ENCODE results near the gene ACTL8. TPM values are rescaled to one million over a fixed set of nuclear protein-coding genes. Genes with fewer than 3 reads are reported as not detected.

Gene ACTL8
- total RNA-seq, 1 experiment from 2014 or later = not detected

DNA sequence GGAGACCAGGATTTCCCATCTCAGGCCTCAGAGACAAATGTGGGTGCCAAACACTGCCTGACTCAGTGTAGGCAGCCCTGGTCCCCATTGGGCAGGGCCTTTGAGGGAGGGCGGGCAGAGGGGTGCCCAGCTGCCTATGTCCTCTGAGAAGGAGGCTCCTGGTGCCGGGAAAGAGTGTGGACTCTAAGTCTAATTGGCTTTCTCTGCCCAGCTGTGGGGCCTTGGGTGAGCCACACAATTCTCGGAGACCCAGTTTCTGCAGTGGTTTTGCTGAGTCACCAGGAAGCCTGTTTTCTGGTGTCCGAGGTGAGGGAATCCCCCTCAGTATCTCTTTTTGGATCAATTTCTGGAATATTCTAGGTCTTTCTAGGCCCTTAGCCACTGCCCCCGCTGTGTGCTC is 35.3 kb upstream of the ACTL8 start:
- intact Hi-C loops (cut with micrococcal nuclease; ENCODE audit: unreplicated experiment) = no loop called here
- Histone ChIP-seq H3K27me3 (ENCODE audit: control insufficient read depth, insufficient read depth, low read length) (no peaks in the 10 kb centered on the region), H3K4me3 (ENCODE audit: low read depth in 2 of 2, low read length in 2 of 2) (no peak overlapping the region), H3K9me3 (ENCODE audit: control insufficient read depth, insufficient read depth, low read depth, low read length) (no peaks in the 10 kb centered on the region), H3K27ac (ENCODE audit: low read length) (no peak overlapping the region), H3K4me1 (ENCODE audit: control insufficient read depth, insufficient read depth, low read length) (no peaks in the 10 kb centered on the region), H3K36me3 (ENCODE audit: control insufficient read depth, insufficient read depth, low read length) (no peaks in the 10 kb centered on the region)
- ChIA-PET CTCF (no interaction called here), POLR2A (no interaction called here)
- DNase-seq (ENCODE audit: low read depth, low spot score) = no peak
- TF ChIP-seq TCF7L2 (IDR thresholded peaks at IDR 0.05; ENCODE audit: low read depth, low read length) = no peak
- TF ChIP-seq CTCF (IDR thresholded peaks at IDR 0.05) = no peak
- no peak for TF ChIP-seq REST (IDR thresholded peaks at IDR 0.05; ENCODE audit: insufficient read depth in 1 of 2, low read depth in 2 of 2, low read length in 1 of 2)
- TF ChIP-seq SIN3A (IDR thresholded peaks at IDR 0.05; ENCODE audit: borderline replicate concordance, insufficient read depth, low read depth, low read length) = no peak
- TF ChIP-seq POLR2AphosphoS5 (IDR thresholded peaks at IDR 0.05; ENCODE audit: low read depth, low read length) = no peak
- no peak for ATAC-seq
- BruUV-seq (replicated peaks) = no TSS peak
- in situ Hi-C loops (cut with HindIII; ENCODE audit: low pct_unique_long_range_greater_than_20kb, low sequenced_read_pairs) = no loop called here

GRCh38 chr1:17721444-17721843 is 33.7 kb upstream of the ACTL8 start:
- no peak overlapping the region for H3K4me3 ChIP-seq (ENCODE audit: low read depth in 2 of 2, low read length in 2 of 2)
- no peaks in the 10 kb centered on the region for H3K9me3 ChIP-seq (ENCODE audit: control insufficient read depth, insufficient read depth, low read depth, low read length)
- H3K27me3 ChIP-seq (ENCODE audit: control insufficient read depth, insufficient read depth, low read length) = no peaks in the 10 kb centered on the region
- no peak overlapping the region for H3K27ac ChIP-seq (ENCODE audit: low read length)
- no peaks in the 10 kb centered on the region for H3K36me3 ChIP-seq (ENCODE audit: control insufficient read depth, insufficient read depth, low read length)
- H3K4me1 ChIP-seq (ENCODE audit: control insufficient read depth, insufficient read depth, low read length) = no peaks in the 10 kb centered on the region
- intact Hi-C loops (cut with micrococcal nuclease; ENCODE audit: unreplicated experiment) (no loop called here), in situ Hi-C loops (cut with HindIII; ENCODE audit: low pct_unique_long_range_greater_than_20kb, low sequenced_read_pairs) (no loop called here)
- ATAC-seq = no peak
- CTCF ChIA-PET = interaction anchor here (1.1 kb wide), 1 partner anchor 379 kb away, joined by 4 read pairs; no protein-coding TSS in a partner anchor
- BruUV-seq (replicated peaks) = no TSS peak
- TF ChIP-seq CTCF (IDR thresholded peaks at IDR 0.05) (no peak), REST (IDR thresholded peaks at IDR 0.05; ENCODE audit: insufficient read depth in 1 of 2, low read depth in 2 of 2, low read length in 1 of 2) (no peak)
- POLR2A ChIA-PET = interaction anchor here (0.5 kb wide), 1 partner anchor 32 kb away, joined by 6 read pairs; no protein-coding TSS in a partner anchor
- DNase-seq (ENCODE audit: low read depth, low spot score) = no peak

Data from Panc1 (cell line).